ENCODE results near the gene LAIR1.
"Not testable (repeated sequence)": the region's sequence is repeated elsewhere in the genome, so short reads cannot be mapped to it uniquely, and the experiment has no call there.

Gene LAIR1

GRCh38 chr19:54329476-54330165 is 35.1 kb downstream of the LAIR1 start:
- Histone ChIP-seq H3K4me1 (ENCODE audit: control insufficient read depth, insufficient read depth, low read length) (no peaks in the 10 kb centered on the region), H3K9me3 (ENCODE audit: control insufficient read depth in 2 of 2, low read length in 2 of 2) (no peaks in the 10 kb centered on the region), H3K27ac (ENCODE audit: low read length) (no peak overlapping the region), H3K27me3 (ENCODE audit: control insufficient read depth in 1 of 2, insufficient read depth in 2 of 2, low read length in 2 of 2) (peaks cover 0 to 7% of the 10 kb centered on the region in 2 donors), H3K9ac (ENCODE audit: low read length in 2 of 2) (no peak overlapping the region), H3K4me3 (ENCODE audit: low read length in 2 of 2) (no peak overlapping the region), H3K36me3 (ENCODE audit: control insufficient read depth in 2 of 2, insufficient read depth in 2 of 2, low read length in 2 of 2) (no peaks in the 10 kb centered on the region)

GRCh38 chr19:54328781-54329180 is 36.0 kb downstream of the LAIR1 start:
- H3K4me1 ChIP-seq (ENCODE audit: control insufficient read depth, insufficient read depth, low read length); H3K9me3 ChIP-seq (ENCODE audit: control insufficient read depth in 2 of 2, low read length in 2 of 2); H3K36me3 ChIP-seq (ENCODE audit: control insufficient read depth in 2 of 2, insufficient read depth in 2 of 2, low read length in 2 of 2); H3K4me3 ChIP-seq (ENCODE audit: low read length in 2 of 2); H3K9ac ChIP-seq (ENCODE audit: low read length in 2 of 2); H3K27ac ChIP-seq (ENCODE audit: low read length); H3K27me3 ChIP-seq (ENCODE audit: control insufficient read depth in 1 of 2, insufficient read depth in 2 of 2, low read length in 2 of 2): not testable (repeated sequence)

DNA sequence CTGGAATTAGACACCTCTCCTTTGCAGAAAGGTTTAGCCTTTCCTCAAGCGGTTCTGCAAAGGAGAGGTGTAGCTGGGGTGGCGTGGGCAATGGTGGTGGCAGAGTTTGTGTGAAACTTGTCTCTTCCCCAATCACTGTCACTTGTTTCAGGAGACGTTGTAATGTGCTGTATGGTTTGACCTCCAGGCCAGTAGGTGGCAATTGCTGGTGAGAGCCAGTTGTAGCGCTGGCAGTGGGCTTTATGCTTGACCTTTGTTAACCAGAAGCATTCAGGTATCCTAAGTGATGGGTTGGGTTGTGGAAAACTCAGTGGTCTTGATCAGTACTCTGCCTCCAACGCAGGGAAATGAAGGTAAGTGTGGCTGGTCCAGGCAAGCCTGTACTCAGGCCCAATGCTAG is 39.1 kb downstream of the LAIR1 start:
- no peaks in the 10 kb centered on the region for H3K4me1 ChIP-seq (ENCODE audit: control insufficient read depth, insufficient read depth, low read length)
- H3K9me3 ChIP-seq (ENCODE audit: control insufficient read depth in 2 of 2, low read length in 2 of 2), result no peaks in the 10 kb centered on the region
- peaks cover 0 to 5% of the 10 kb centered on the region in 2 donors for H3K27me3 ChIP-seq (ENCODE audit: control insufficient read depth in 1 of 2, insufficient read depth in 2 of 2, low read length in 2 of 2)
- H3K27ac ChIP-seq (ENCODE audit: low read length), result no peak overlapping the region
- no peak overlapping the region for H3K9ac ChIP-seq (ENCODE audit: low read length in 2 of 2)
- no peaks in the 10 kb centered on the region for H3K36me3 ChIP-seq (ENCODE audit: control insufficient read depth in 2 of 2, insufficient read depth in 2 of 2, low read length in 2 of 2)
- H3K4me3 ChIP-seq (ENCODE audit: low read length in 2 of 2), result no peak overlapping the region

DNA sequence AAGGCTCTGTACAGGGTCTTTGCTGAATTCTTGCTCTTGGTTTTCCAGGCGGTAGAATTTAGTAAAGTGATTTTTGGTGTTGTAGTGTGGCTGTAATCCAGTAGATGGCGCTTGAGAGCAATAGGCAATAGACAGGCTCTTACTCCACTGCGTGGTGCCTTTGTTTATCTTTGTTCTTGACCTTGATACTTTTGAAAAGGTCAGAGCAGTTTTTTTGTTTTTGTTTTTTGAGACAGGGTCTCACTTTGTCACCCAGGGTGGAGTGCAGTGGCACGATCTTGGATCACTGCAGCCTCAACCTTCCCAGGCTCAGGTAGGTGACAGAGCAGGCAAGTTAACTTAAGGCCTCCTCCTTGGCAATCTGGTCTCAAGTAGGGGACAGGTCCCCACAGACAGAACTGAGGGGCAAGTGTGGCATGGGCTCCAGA is 39.5 kb downstream of the LAIR1 start:
- no peak overlapping the region for H3K9ac ChIP-seq (ENCODE audit: low read length in 2 of 2)

GRCh38 chr19:54324071-54324470 is 40.7 kb downstream of the LAIR1 start:
- H3K27me3 ChIP-seq (ENCODE audit: control insufficient read depth in 1 of 2, insufficient read depth in 2 of 2, low read length in 2 of 2), result peaks cover 3 to 11% of the 10 kb centered on the region in 2 donors
- H3K4me3 ChIP-seq (ENCODE audit: low read length in 2 of 2), result no peak overlapping the region

More for the DNA sequence above, 39.5 kb downstream of the LAIR1 start:
- H3K4me3 ChIP-seq (ENCODE audit: low read length in 2 of 2), result no peak overlapping the region
- H3K27me3 ChIP-seq (ENCODE audit: control insufficient read depth in 1 of 2, insufficient read depth in 2 of 2, low read length in 2 of 2), result peaks cover 1 to 8% of the 10 kb centered on the region in 2 donors
- no peaks in the 10 kb centered on the region for H3K4me1 ChIP-seq (ENCODE audit: control insufficient read depth, insufficient read depth, low read length)
- no peak overlapping the region for H3K27ac ChIP-seq (ENCODE audit: low read length)
- no peaks in the 10 kb centered on the region for H3K9me3 ChIP-seq (ENCODE audit: control insufficient read depth in 2 of 2, low read length in 2 of 2)
- H3K36me3 ChIP-seq (ENCODE audit: control insufficient read depth in 2 of 2, insufficient read depth in 2 of 2, low read length in 2 of 2), result no peaks in the 10 kb centered on the region

DNA sequence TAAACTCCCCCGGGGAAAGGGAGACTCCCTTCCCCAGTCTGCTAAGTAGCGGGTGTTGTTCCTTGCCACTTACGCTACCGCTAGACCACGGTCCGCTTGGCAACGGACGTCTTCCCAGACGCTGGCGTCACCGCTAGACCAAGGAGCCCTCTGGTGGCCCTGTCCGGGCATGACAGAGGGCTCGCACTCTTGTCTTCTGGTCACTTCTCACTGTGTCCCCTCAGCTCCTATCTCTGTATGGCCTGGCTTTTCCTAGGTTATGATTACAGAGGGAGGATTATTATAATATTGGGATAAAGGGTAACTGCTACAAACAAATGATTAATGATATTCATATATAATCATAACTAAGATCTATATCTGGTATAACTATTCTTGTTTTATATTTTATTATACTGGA is 41.8 kb downstream of the LAIR1 start:
- H3K27ac ChIP-seq (ENCODE audit: low read length); H3K4me1 ChIP-seq (ENCODE audit: control insufficient read depth, insufficient read depth, low read length); H3K9me3 ChIP-seq (ENCODE audit: control insufficient read depth in 2 of 2, low read length in 2 of 2); H3K27me3 ChIP-seq (ENCODE audit: control insufficient read depth in 1 of 2, insufficient read depth in 2 of 2, low read length in 2 of 2); H3K36me3 ChIP-seq (ENCODE audit: control insufficient read depth in 2 of 2, insufficient read depth in 2 of 2, low read length in 2 of 2); H3K4me3 ChIP-seq (ENCODE audit: low read length in 2 of 2); H3K9ac ChIP-seq (ENCODE audit: low read length in 2 of 2): not testable (repeated sequence)

More at GRCh38 chr19:54324071-54324470, 40.7 kb downstream of the LAIR1 start:
- Histone ChIP-seq H3K36me3 (ENCODE audit: control insufficient read depth in 2 of 2, insufficient read depth in 2 of 2, low read length in 2 of 2) (no peaks in the 10 kb centered on the region), H3K27ac (ENCODE audit: low read length) (no peak overlapping the region), H3K4me1 (ENCODE audit: control insufficient read depth, insufficient read depth, low read length) (no peaks in the 10 kb centered on the region), H3K9me3 (ENCODE audit: control insufficient read depth in 2 of 2, low read length in 2 of 2) (no peaks in the 10 kb centered on the region), H3K9ac (ENCODE audit: low read length in 2 of 2) (no peak overlapping the region)

- not testable (repeated sequence) for H3K4me3 ChIP-seq (ENCODE audit: low read length in 2 of 2); H3K27ac ChIP-seq (ENCODE audit: low read length); H3K4me1 ChIP-seq (ENCODE audit: control insufficient read depth, insufficient read depth, low read length); H3K36me3 ChIP-seq (ENCODE audit: control insufficient read depth in 2 of 2, insufficient read depth in 2 of 2, low read length in 2 of 2); H3K9ac ChIP-seq (ENCODE audit: low read length in 2 of 2); H3K9me3 ChIP-seq (ENCODE audit: control insufficient read depth in 2 of 2, low read length in 2 of 2)
- H3K27me3 ChIP-seq (ENCODE audit: control insufficient read depth in 1 of 2, insufficient read depth in 2 of 2, low read length in 2 of 2), result peaks cover 3 to 11% of the 10 kb centered on the region in 2 donors
Measured at GRCh38 chr19:54322295-54322694, 42.4 kb downstream of the LAIR1 start.

DNA sequence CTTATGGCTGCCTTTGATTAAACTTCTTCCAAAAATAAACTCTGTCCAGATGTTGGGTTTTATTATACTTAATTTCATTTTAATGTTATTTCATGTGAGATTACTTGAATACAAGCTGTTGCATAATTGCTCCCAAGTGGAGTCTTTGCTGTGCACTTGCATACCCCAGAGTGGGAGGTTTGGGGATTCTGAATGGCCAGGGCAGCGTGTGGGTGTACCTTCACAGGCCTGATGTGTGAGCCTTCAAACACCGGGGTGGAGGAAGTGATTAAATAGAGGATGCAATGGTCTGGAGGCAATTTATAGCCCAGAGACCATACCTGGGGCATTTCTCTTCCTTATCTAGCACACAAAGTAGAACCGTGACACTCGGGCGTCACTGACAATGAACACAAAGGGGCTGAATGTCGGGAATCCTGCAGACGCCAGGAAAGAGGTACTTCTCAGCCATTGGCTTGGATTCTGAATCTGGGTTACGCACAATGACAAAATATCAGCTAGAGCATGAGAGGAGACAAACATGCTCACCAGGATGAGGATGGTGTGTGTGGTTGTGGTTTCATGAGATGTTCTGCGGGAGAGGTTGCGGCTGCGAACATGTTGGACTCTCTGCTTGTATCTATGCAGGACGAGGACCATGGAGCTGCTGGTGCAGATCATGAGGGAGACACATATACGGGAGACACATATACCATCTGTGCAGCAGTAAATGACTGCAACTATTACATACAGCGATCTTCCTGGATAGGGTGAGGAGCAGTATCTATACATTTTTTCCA is 44.6 kb downstream of the LAIR1 start:
- Histone ChIP-seq H3K27me3 (ENCODE audit: control insufficient read depth in 1 of 2, insufficient read depth in 2 of 2, low read length in 2 of 2) (peaks cover 3 to 12% of the 10 kb centered on the region in 2 donors), H3K9ac (ENCODE audit: low read length in 2 of 2) (no peak overlapping the region), H3K4me3 (ENCODE audit: low read length in 2 of 2) (no peak overlapping the region), H3K9me3 (ENCODE audit: control insufficient read depth in 2 of 2, low read length in 2 of 2) (no peaks in the 10 kb centered on the region), H3K27ac (ENCODE audit: low read length) (no peak overlapping the region), H3K36me3 (ENCODE audit: control insufficient read depth in 2 of 2, insufficient read depth in 2 of 2, low read length in 2 of 2) (no peaks in the 10 kb centered on the region), H3K4me1 (ENCODE audit: control insufficient read depth, insufficient read depth, low read length) (no peaks in the 10 kb centered on the region)

GRCh38 chr19:54319049-54319448 is 45.7 kb downstream of the LAIR1 start:
- H3K27me3 ChIP-seq (ENCODE audit: control insufficient read depth in 1 of 2, insufficient read depth in 2 of 2, low read length in 2 of 2), result peaks cover 3 to 12% of the 10 kb centered on the region in 2 donors
- no peak overlapping the region for H3K4me3 ChIP-seq (ENCODE audit: low read length in 2 of 2)
- H3K27ac ChIP-seq (ENCODE audit: low read length), result no peak overlapping the region
- no peaks in the 10 kb centered on the region for H3K4me1 ChIP-seq (ENCODE audit: control insufficient read depth, insufficient read depth, low read length)
- H3K9ac ChIP-seq (ENCODE audit: low read length in 2 of 2), result no peak overlapping the region
- H3K9me3 ChIP-seq (ENCODE audit: control insufficient read depth in 2 of 2, low read length in 2 of 2), result no peaks in the 10 kb centered on the region
- no peaks in the 10 kb centered on the region for H3K36me3 ChIP-seq (ENCODE audit: control insufficient read depth in 2 of 2, insufficient read depth in 2 of 2, low read length in 2 of 2)

DNA sequence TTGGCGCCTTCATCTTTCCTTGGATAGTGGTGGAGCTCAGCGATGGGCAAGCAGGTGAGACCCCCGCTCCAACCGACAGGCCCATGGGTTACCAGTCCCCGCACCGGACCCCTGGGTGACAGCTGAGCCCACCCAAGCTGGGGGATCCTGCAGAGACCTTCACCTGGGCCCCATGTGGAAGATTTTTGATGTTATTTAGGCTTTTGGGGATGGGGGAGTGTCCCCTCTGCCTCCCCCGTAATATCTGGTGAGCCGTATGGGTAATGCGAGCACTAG is 46.8 kb downstream of the LAIR1 start:
- Histone ChIP-seq H3K36me3 (ENCODE audit: control insufficient read depth in 2 of 2, insufficient read depth in 2 of 2, low read length in 2 of 2) (no peaks in the 10 kb centered on the region), H3K9ac (ENCODE audit: low read length in 2 of 2) (no peak overlapping the region), H3K4me3 (ENCODE audit: low read length in 2 of 2) (no peak overlapping the region), H3K4me1 (ENCODE audit: control insufficient read depth, insufficient read depth, low read length) (peaks cover under 1% of the 10 kb centered on the region), H3K27ac (ENCODE audit: low read length) (no peak overlapping the region), H3K27me3 (ENCODE audit: control insufficient read depth in 1 of 2, insufficient read depth in 2 of 2, low read length in 2 of 2) (peaks cover 3 to 12% of the 10 kb centered on the region in 2 donors), H3K9me3 (ENCODE audit: control insufficient read depth in 2 of 2, low read length in 2 of 2) (no peaks in the 10 kb centered on the region)
